ENCODE results near the gene NRXN3. TPM values are rescaled to one million over a fixed set of nuclear protein-coding genes. Genes with fewer than 3 reads are reported as not detected.

The NRXN3 gene
- total and polyA plus RNA-seq, 2 donors (not counting 1 experiment from before 2014, with no cell fraction given) = not detected

- POLR2A ChIA-PET = no interaction called here
- no peak overlapping the region for H3K4me3 Mint-ChIP-seq
- no peaks in the 10 kb centered on the region for H3K9me3 ChIP-seq (ENCODE audit: control extremely low read depth in 1 of 3, control insufficient read depth in 2 of 3, insufficient read depth in 1 of 3, low read length in 2 of 3)
- H3K9ac ChIP-seq (ENCODE audit: low read length) = no peak overlapping the region
- no peaks in the 10 kb centered on the region for H3K27me3 ChIP-seq (replicated peaks in 1 of 4; ENCODE audit: control extremely low read depth in 1 of 4, control insufficient read depth in 3 of 4, insufficient read depth in 4 of 4, low read length in 3 of 4)
- H3K4me2 ChIP-seq (replicated peaks; ENCODE audit: low read depth, low read length, poor library complexity, severe bottlenecking) = no peak overlapping the region
- H3K27ac Mint-ChIP-seq = no peak overlapping the region
- no peak for ATAC-seq (ENCODE audit: low read depth)
- H3K4me3 ChIP-seq (ENCODE audit: control extremely low read depth in 1 of 5, extremely low read depth in 1 of 5, insufficient read depth in 1 of 5, low read depth in 2 of 5, low read length in 4 of 5) = no peak overlapping the region
- intact Hi-C loops (cut with micrococcal nuclease) = no loop called here
- no peak overlapping the region for H2AFZ ChIP-seq (ENCODE audit: insufficient read depth, low read depth, low read length, poor library complexity, severe bottlenecking)
- CTCF ChIA-PET = no interaction called here
- peaks cover 2% of the 10 kb centered on the region for H3K9me3 Mint-ChIP-seq (ENCODE audit: insufficient read depth)
- WGBS (ENCODE audit: insufficient coverage) = no CpG with 5 or more reads among the region's 4 CpGs
- no peaks in the 10 kb centered on the region for H3K79me2 ChIP-seq (ENCODE audit: control insufficient read depth, insufficient read depth, low read length)
- H3K27ac ChIP-seq (ENCODE audit: low read length in 2 of 2) = no peak overlapping the region
- DNase-seq = no peak
- H3K36me3 ChIP-seq (replicated peaks in 1 of 2; ENCODE audit: control extremely low read depth in 1 of 2, control insufficient read depth in 1 of 2, extremely low read depth in 1 of 2, insufficient read depth in 2 of 2, low read length in 1 of 2) = no peaks in the 10 kb centered on the region
- no peaks in the 10 kb centered on the region for H4K20me1 ChIP-seq (ENCODE audit: control insufficient read depth, insufficient read depth, low read length, poor library complexity, severe bottlenecking)
- no peaks in the 10 kb centered on the region for H3K27me3 Mint-ChIP-seq
- no peak for TF ChIP-seq EZH2 (IDR thresholded peaks at IDR 0.05; ENCODE audit: borderline replicate concordance, insufficient read depth, low read depth, low read length, poor library complexity, severe bottlenecking)
- TF ChIP-seq CTCF (IDR thresholded peaks at IDR 0.05) = no peak
- no peaks in the 10 kb centered on the region for H3K4me1 Mint-ChIP-seq
- H3K4me1 ChIP-seq (ENCODE audit: control insufficient read depth in 2 of 2, insufficient read depth in 2 of 2, low read length in 2 of 2) = no peaks in the 10 kb centered on the region
These were observed 1471.2 kb downstream of the NRXN3 start for GRCh38 chr14:79641371-79641770.

- H3K9me3 Mint-ChIP-seq (ENCODE audit: insufficient read depth) = peaks cover 2% of the 10 kb centered on the region
- H3K9me3 ChIP-seq (ENCODE audit: control extremely low read depth in 1 of 3, control insufficient read depth in 2 of 3, insufficient read depth in 1 of 3, low read length in 2 of 3) = no peaks in the 10 kb centered on the region
- CTCF ChIA-PET = no interaction called here
- no peak overlapping the region for H3K27ac ChIP-seq (ENCODE audit: low read length in 2 of 2)
- DNase-seq (no peak), ATAC-seq (ENCODE audit: low read depth) (no peak)
- H3K27me3 Mint-ChIP-seq = no peaks in the 10 kb centered on the region
- intact Hi-C loops (cut with micrococcal nuclease) = no loop called here
- H3K4me1 ChIP-seq (ENCODE audit: control insufficient read depth in 2 of 2, insufficient read depth in 2 of 2, low read length in 2 of 2) = no peaks in the 10 kb centered on the region
- H4K20me1 ChIP-seq (ENCODE audit: control insufficient read depth, insufficient read depth, low read length, poor library complexity, severe bottlenecking) = no peaks in the 10 kb centered on the region
- no peaks in the 10 kb centered on the region for H3K4me1 Mint-ChIP-seq
- WGBS (ENCODE audit: insufficient coverage) = no CpG with 5 or more reads among the region's 1 CpG
- POLR2A ChIA-PET = no interaction called here
- H3K4me3 Mint-ChIP-seq = no peak overlapping the region
- TF ChIP-seq CTCF (IDR thresholded peaks at IDR 0.05) (no peak), EZH2 (IDR thresholded peaks at IDR 0.05; ENCODE audit: borderline replicate concordance, insufficient read depth, low read depth, low read length, poor library complexity, severe bottlenecking) (no peak)
- no peak overlapping the region for H2AFZ ChIP-seq (ENCODE audit: insufficient read depth, low read depth, low read length, poor library complexity, severe bottlenecking)
- no peak overlapping the region for H3K27ac Mint-ChIP-seq
- no peaks in the 10 kb centered on the region for H3K27me3 ChIP-seq (replicated peaks in 1 of 4; ENCODE audit: control extremely low read depth in 1 of 4, control insufficient read depth in 3 of 4, insufficient read depth in 4 of 4, low read length in 3 of 4)
- H3K9ac ChIP-seq (ENCODE audit: low read length) = no peak overlapping the region
- H3K36me3 ChIP-seq (replicated peaks in 1 of 2; ENCODE audit: control extremely low read depth in 1 of 2, control insufficient read depth in 1 of 2, extremely low read depth in 1 of 2, insufficient read depth in 2 of 2, low read length in 1 of 2) = no peaks in the 10 kb centered on the region
- no peak overlapping the region for H3K4me2 ChIP-seq (replicated peaks; ENCODE audit: low read depth, low read length, poor library complexity, severe bottlenecking)
- no peak overlapping the region for H3K4me3 ChIP-seq (ENCODE audit: control extremely low read depth in 1 of 5, extremely low read depth in 1 of 5, insufficient read depth in 1 of 5, low read depth in 2 of 5, low read length in 4 of 5)
- H3K79me2 ChIP-seq (ENCODE audit: control insufficient read depth, insufficient read depth, low read length) = no peaks in the 10 kb centered on the region
These were observed 1473.0 kb downstream of the NRXN3 start for GRCh38 chr14:79643132-79643531.
